H1 (cell line): ENCODE results near the gene TMEM131L. TPM values are rescaled to one million over a fixed set of nuclear protein-coding genes. Genes with fewer than 3 reads are reported as not detected.

Experiments
- CTCF ChIA-PET: fragments of 300-600 bp; sonication (Branson Sonifier 250); formaldehyde crosslinking; loops from one replicate; lab custom pipeline; 2021; ENCODE audit not compliant: partially characterized antibody; lab: Charles Lee
- POLR2A ChIA-PET: fragments of 300-600 bp; sonication (Branson Sonifier 250); formaldehyde crosslinking; loops from one replicate; lab custom pipeline; 2021; ENCODE audit warnings: inconsistent platforms; ENCODE audit not compliant: partially characterized antibody; lab: Charles Lee
- DNase-seq, 2 experiments: peaks; one replicate each; pipeline versions ENCODE4 v3.0.0 to v3.0.0-alpha.2; 2010 to 2022; ENCODE audit warnings: low spot score in 2 of 2, low read depth in 1 of 2, mixed read lengths in 1 of 2
- FAIRE-seq: peaks from 2 replicates; lab custom pipeline; 2011; peaks lifted over from hg19 to GRCh38; lab: Jason Lieb, UNC
- H2AFZ ChIP-seq: 2 replicates; pipeline ENCODE4 v1.8.1; 2012; ENCODE audit warnings: low read length, inconsistent platforms
- H2AK5ac ChIP-seq: 2 replicates; pipeline ENCODE4 v1.6.1; 2013; ENCODE audit warnings: low read depth, low read length
- H2BK120ac ChIP-seq: replicated peaks from 2 replicates; pipeline ENCODE3; 2013; ENCODE audit warnings: low read depth, low read length, inconsistent platforms
- H2BK12ac ChIP-seq: 2 replicates; pipeline ENCODE4 v1.6.1; 2013; ENCODE audit warnings: low read depth, low read length
- H2BK15ac ChIP-seq: 2 replicates; pipeline ENCODE4 v1.6.1; 2013; ENCODE audit warnings: low read length
- H2BK20ac ChIP-seq: 2 replicates; pipeline ENCODE4 v1.6.1; 2013; ENCODE audit warnings: low read length
- H2BK5ac ChIP-seq: 2 replicates; pipeline ENCODE4 v1.6.1; 2013; ENCODE audit warnings: low read depth, low read length
- H3K14ac ChIP-seq: 2 replicates; pipeline ENCODE4 v1.6.1; 2013; ENCODE audit warnings: inconsistent platforms; ENCODE audit not compliant: insufficient read length
- H3K18ac ChIP-seq: 2 replicates; pipeline ENCODE4 v1.6.1; 2013; ENCODE audit warnings: low read length; ENCODE audit errors: extremely low read depth
- H3K23ac ChIP-seq: 2 replicates; pipeline ENCODE4 v1.6.1; 2013; ENCODE audit warnings: inconsistent platforms; ENCODE audit not compliant: insufficient read length
- H3K23me2 ChIP-seq: 2 replicates; pipeline ENCODE4 v1.6.1; 2013; ENCODE audit warnings: low read depth, low read length
- H3K27ac ChIP-seq: 2 replicates; pipeline ENCODE4 v1.6.1; 2011; ENCODE audit warnings: low read depth, low read length, inconsistent platforms
- H3K27me3 ChIP-seq, 4 experiments: replicated peaks in 1 of 4; 1 replicate in 1 of 4; 2 replicates in 3 of 4; pipeline versions ENCODE4 v1.6.1 to v1.8.1; 2011 to 2013; ENCODE audit warnings: low read length in 3 of 4, mild to moderate bottlenecking in 3 of 4, inconsistent platforms in 2 of 4, mixed read lengths in 2 of 4, moderate library complexity in 1 of 4; ENCODE audit not compliant: control insufficient read depth in 3 of 4, insufficient read depth in 3 of 4; ENCODE audit errors: extremely low read depth in 1 of 4
- H3K36me3 ChIP-seq, 4 experiments: 2 replicates each; pipeline versions ENCODE4 v1.6.1 to v1.8.1; 2011 to 2013; ENCODE audit warnings: mild to moderate bottlenecking in 4 of 4, low read length in 3 of 4, moderate library complexity in 2 of 4, control low read depth in 1 of 4, inconsistent platforms in 1 of 4; ENCODE audit not compliant: insufficient read depth in 4 of 4, control insufficient read depth in 2 of 4
- H3K4ac ChIP-seq: replicated peaks from 2 replicates; pipeline ENCODE3; 2013; ENCODE audit warnings: low read length, low read depth, mixed read lengths, inconsistent platforms; ENCODE audit not compliant: insufficient read length
- H3K4me1 ChIP-seq, 4 experiments: replicated peaks in 1 of 4; 1 replicate in 1 of 4; 2 replicates in 3 of 4; pipeline versions ENCODE4 v1.6.1 to v1.8.1; 2011 to 2013; ENCODE audit warnings: low read length in 3 of 4, inconsistent platforms in 2 of 4, mixed read lengths in 1 of 4; ENCODE audit not compliant: insufficient read depth in 4 of 4, control insufficient read depth in 3 of 4
- H3K4me2 ChIP-seq, 2 experiments: 2 replicates each; pipeline versions ENCODE4 v1.6.1 to v1.8.1; 2011 to 2013; ENCODE audit warnings: low read depth in 2 of 2, low read length in 2 of 2, control low read depth in 1 of 2, inconsistent platforms in 1 of 2, mild to moderate bottlenecking in 1 of 2; ENCODE audit not compliant: insufficient read depth in 1 of 2
- H3K4me3 ChIP-seq, 4 experiments: fragments of 200-600, 300-600 bp in 1 of 4; sonication (generic), shearing (Covaris generic), sonication (Bioruptor Twin) in 1 of 4; 2 replicates each; pipeline versions ENCODE4 v1.5.1 to v1.8.1; 2011 to 2016; ENCODE audit warnings: low read length in 4 of 4, low read depth in 3 of 4, control low read depth in 2 of 4, inconsistent platforms in 2 of 4, mild to moderate bottlenecking in 2 of 4, mixed read lengths in 1 of 4, moderate library complexity in 1 of 4; ENCODE audit not compliant: insufficient read depth in 2 of 4; ENCODE audit errors: extremely low read depth in 1 of 4
- H3K56ac ChIP-seq: replicated peaks from 2 replicates; pipeline ENCODE3; 2013; ENCODE audit warnings: low read depth, mild to moderate bottlenecking, mixed read lengths, low read length, inconsistent platforms; ENCODE audit not compliant: insufficient read length
- H3K79me1 ChIP-seq: 2 replicates; pipeline ENCODE4 v1.6.1; 2013; ENCODE audit warnings: low read depth, low read length, control low read depth
- H3K79me2 ChIP-seq, 2 experiments: 2 replicates each; pipeline versions ENCODE4 v1.6.1 to v1.8.1; 2012 to 2013; ENCODE audit warnings: low read length in 2 of 2, mild to moderate bottlenecking in 2 of 2, inconsistent platforms in 1 of 2; ENCODE audit not compliant: insufficient read depth in 2 of 2, control insufficient read depth in 1 of 2
- H3K9ac ChIP-seq, 4 experiments: replicated peaks in 1 of 4; 1 replicate in 1 of 4; 2 replicates in 3 of 4; pipeline versions ENCODE4 v1.6.1 to v1.8.1; 2011 to 2013; ENCODE audit warnings: low read depth in 3 of 4, low read length in 3 of 4, control low read depth in 2 of 4, mild to moderate bottlenecking in 2 of 4, moderate library complexity in 2 of 4, inconsistent platforms in 1 of 4; ENCODE audit errors: extremely low read depth in 1 of 4
- H3K9me3 ChIP-seq, 2 experiments: 2 replicates each; pipeline versions ENCODE4 v1.6.1 to v1.8.1; 2012 to 2013; ENCODE audit warnings: mild to moderate bottlenecking in 2 of 2, moderate library complexity in 2 of 2, control low read depth in 1 of 2, inconsistent platforms in 1 of 2, low read depth in 1 of 2, low read length in 1 of 2, mixed read lengths in 1 of 2; ENCODE audit not compliant: insufficient read depth in 2 of 2
- H4K20me1 ChIP-seq, 2 experiments: replicated peaks in 1 of 2; 2 replicates each; pipeline versions ENCODE3 to v1.8.1; 2011 to 2013; ENCODE audit warnings: inconsistent platforms in 2 of 2, low read length in 2 of 2, mild to moderate bottlenecking in 1 of 2; ENCODE audit not compliant: insufficient read depth in 2 of 2, control insufficient read depth in 1 of 2
- H4K5ac ChIP-seq: 2 replicates; pipeline ENCODE4 v1.6.1; 2013; ENCODE audit warnings: low read length, low read depth, mixed read lengths, inconsistent platforms; ENCODE audit not compliant: insufficient read length
- H4K8ac ChIP-seq: 2 replicates; pipeline ENCODE4 v1.8.0; 2013; ENCODE audit warnings: mild to moderate bottlenecking, moderate library complexity, low read length, inconsistent platforms; ENCODE audit not compliant: insufficient read depth; ENCODE audit errors: extremely low read depth
- H4K91ac ChIP-seq: replicated peaks from 2 replicates; pipeline ENCODE3; 2013; ENCODE audit warnings: low read length, mixed read lengths, inconsistent platforms; ENCODE audit not compliant: insufficient read length
- E2F6 ChIP-seq: IDR thresholded peaks from 2 replicates; pipeline ENCODE4 v1.6.1; 2012; ENCODE audit warnings: inconsistent platforms
- RAD21 ChIP-seq, 2 experiments: IDR thresholded peaks in 1 of 2; conservative IDR thresholded peaks in 1 of 2; 2 replicates each; pipeline ENCODE4 v1.6.1; 2011; ENCODE audit warnings: low read depth in 2 of 2, low read length in 2 of 2, improper control_type of control experiment in 1 of 2, inconsistent platforms in 1 of 2, mild to moderate bottlenecking in 1 of 2, moderate library complexity in 1 of 2
- RBBP5 ChIP-seq: IDR thresholded peaks from 2 replicates; pipeline ENCODE4 v1.7.1; 2012; ENCODE audit warnings: low read depth, mild to moderate bottlenecking, inconsistent platforms, low read length, moderate library complexity, borderline replicate concordance
- SAP30 ChIP-seq: fragments of 300-600 bp; sonication (generic); IDR thresholded peaks from 2 replicates; pipeline ENCODE4 v1.7.1; 2012; ENCODE audit warnings: low read length, moderate library complexity, mild to moderate bottlenecking, inconsistent platforms; ENCODE audit not compliant: insufficient read depth, insufficient replicate concordance
- ZNF274 ChIP-seq: IDR thresholded peaks from 2 replicates; pipeline ENCODE4 v1.7.0; 2012; ENCODE audit warnings: low read length, borderline replicate concordance; ENCODE audit errors: extremely low read depth
- WGBS, 2 experiments: shearing (Covaris generic) in 1 of 2; methylation state at CpG; one replicate each; pipeline versions ENCODE4 v1.1.6 to v1.1.7; 2013 to 2015; ENCODE audit warnings: low lambda C conversion rate in 2 of 2, mixed read lengths in 2 of 2, inconsistent platforms in 1 of 2, low coverage in 1 of 2, missing lambda C conversion rate in 1 of 2; ENCODE audit not compliant: insufficient replicate concordance in 2 of 2, insufficient coverage in 1 of 2, insufficient read length in 1 of 2; ENCODE audit errors: extremely low coverage in 1 of 2, missing lambda C conversion rate in 1 of 2; 5-methylcytosine and 5-hydroxymethylcytosine counted together
- polyA plus RNA-seq, 7 experiments: library from polyadenylated mRNA; depleted of rRNA in 3 of 7; stranded (reverse) in 5 of 7; unstranded in 2 of 7; fragments of >200 nt in 5 of 7; fragments of 200-250 nt in 2 of 7; gene quantifications; 1 replicate in 5 of 7; 2 replicates in 1 of 7; 4 replicates in 1 of 7; pipeline versions ENCODE4 v1.2.1 to v1.2.3, GENCODE V29; 2011 to 2013; ENCODE audit warnings: missing spikeins in 2 of 7, mixed read lengths in 2 of 7
- total RNA-seq: library from RNA; stranded (reverse); fragmentation: NEBNext Ultra II Directional; extraction: Animal tissue kit (Norgen Biotek cat#: 25700); gene quantifications from 2 replicates; pipeline ENCODE4 v1.2.1, GENCODE V29; 2021
- TF ChIP-seq, protein P1 (sequence below): IDR thresholded peaks from 2 replicates; pipeline ENCODE4 v1.6.1; 2012; ENCODE audit warnings: inconsistent platforms

TMEM131L gene
- total and polyA plus RNA-seq, 2 of the 8 experiments (the other 6 are each of a cell fraction or from before 2014, with no cell fraction given), result 14.3 to 26.1 TPM

DNA sequence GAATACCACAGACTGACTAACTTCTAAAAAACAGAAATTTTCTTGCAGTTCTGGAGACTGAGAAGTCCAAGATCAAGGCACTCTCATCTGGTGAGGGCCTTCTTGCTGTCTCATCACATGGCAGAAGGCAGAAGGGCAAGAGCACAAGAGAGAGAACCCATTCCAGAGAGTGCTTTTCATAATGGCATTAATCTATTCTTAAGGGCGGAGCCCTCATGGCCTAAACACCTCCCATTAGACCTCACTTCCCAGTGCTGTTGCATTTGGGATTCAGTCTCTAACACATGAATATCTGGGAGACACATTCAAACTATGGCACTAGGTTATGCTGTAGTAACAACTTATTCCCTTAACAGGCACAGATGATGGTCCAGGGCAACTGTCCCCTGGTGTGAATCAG is 180.8 kb downstream of the TMEM131L start:
- Histone ChIP-seq H3K23me2 (no peaks in the 10 kb centered on the region), H3K27ac (no peak overlapping the region), H2AFZ (no peak overlapping the region), H2BK5ac (no peak overlapping the region), H3K27me3 (no peaks in the 10 kb centered on the region), H3K4ac (no peak overlapping the region), H4K20me1 (no peaks in the 10 kb centered on the region), H3K4me1 (peaks cover 0 to 10% (median 1%) of the 10 kb centered on the region in 4 experiments; a peak in 1 of 7 replicates), H3K9me3 (peaks cover 0 to 3% of the 10 kb centered on the region in 2 experiments; a peak in 1 of 4 replicates), H3K79me2 (no peaks in the 10 kb centered on the region), H2BK12ac (no peak overlapping the region), H3K23ac (no peak overlapping the region), H3K14ac (no peak overlapping the region), H2AK5ac (no peak overlapping the region), H2BK15ac (no peak overlapping the region), H4K8ac (no peak overlapping the region), H2BK120ac (no peak overlapping the region), H4K5ac (no peak overlapping the region), H3K4me2 (no peak overlapping the region), H4K91ac (no peak overlapping the region), H3K9ac (no peak overlapping the region), H3K18ac (no peak overlapping the region), H3K79me1 (no peaks in the 10 kb centered on the region), H2BK20ac (no peak overlapping the region), H3K4me3 (no peak overlapping the region), H3K36me3 (no peaks in the 10 kb centered on the region), H3K56ac (no peak overlapping the region)
- DNase-seq (no peak), FAIRE-seq (no peak)
- CTCF ChIA-PET, result interaction anchor here (0.7 to 9.6 kb wide), 9 partner anchors 12 to 932 kb away, joined by 3 to 142 read pairs (median 5); partner anchors contain the start of gene TLR2
- POLR2A ChIA-PET, result no interaction called here
- TF ChIP-seq, protein P1, sequence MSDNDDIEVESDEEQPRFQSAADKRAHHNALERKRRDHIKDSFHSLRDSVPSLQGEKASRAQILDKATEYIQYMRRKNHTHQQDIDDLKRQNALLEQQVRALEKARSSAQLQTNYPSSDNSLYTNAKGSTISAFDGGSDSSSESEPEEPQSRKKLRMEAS, result no peak
- TF ChIP-seq SAP30 (no peak), E2F6 (no peak), ZNF274 (no peak), RBBP5 (no peak), RAD21 (IDR thresholded peaks at IDR 0.05 in 1 of 2, conservative IDR thresholded peaks at IDR 0.05 in 1 of 2; ENCODE audit: low read depth in 2 of 2, low read length in 2 of 2) (no peak)
- 94% methylated on average over 1 of the region's 1 CpG; no CpG with 5 or more reads in 1 of the 2 experiments for WGBS, 2 experiments
